Glutamatergic neuron (in vitro differentiated cells): ENCODE measurements around the gene HSP90B1. TPM values are rescaled to one million over a fixed set of nuclear protein-coding genes. Genes with fewer than 3 reads are reported as not detected.
A peak's percentile ranks its signal among the peaks of the same experiment; 100 is the strongest.

Experiments used
- DNase-seq: peaks from one replicate; pipeline ENCODE4 v3.0.0; 2022
- H3K27ac Mint-ChIP-seq: one replicate; pipeline ENCODE4 v1.8.0; 2020; ENCODE audit warnings: mild to moderate bottlenecking, mixed read lengths, inconsistent platforms; ENCODE audit not compliant: unreplicated experiment
- H3K27me3 Mint-ChIP-seq: one replicate; pipeline ENCODE4 v1.8.0; 2020; ENCODE audit warnings: mild to moderate bottlenecking, moderate library complexity, mixed read lengths, inconsistent platforms; ENCODE audit not compliant: unreplicated experiment
- H3K36me3 Mint-ChIP-seq: one replicate; pipeline ENCODE4 v1.8.0; 2020; ENCODE audit warnings: mild to moderate bottlenecking, mixed read lengths, inconsistent platforms; ENCODE audit not compliant: unreplicated experiment
- H3K4me1 Mint-ChIP-seq: one replicate; pipeline ENCODE4 v1.8.0; 2020; ENCODE audit warnings: mild to moderate bottlenecking, low read depth, mixed read lengths, inconsistent platforms; ENCODE audit not compliant: unreplicated experiment
- H3K4me3 Mint-ChIP-seq: one replicate; pipeline ENCODE4 v1.8.0; 2020; ENCODE audit warnings: mild to moderate bottlenecking, mixed read lengths, inconsistent platforms; ENCODE audit not compliant: unreplicated experiment
- H3K9me3 Mint-ChIP-seq: one replicate; pipeline ENCODE4 v1.8.0; 2020; ENCODE audit warnings: mild to moderate bottlenecking, moderate library complexity, mixed read lengths, inconsistent platforms; ENCODE audit not compliant: unreplicated experiment
- CTCF ChIP-seq: fragments of 200-600 bp; sonication (generic); IDR thresholded peaks from one replicate; pipeline ENCODE4 v1.5.0; 2021; ENCODE audit not compliant: partially characterized antibody, unreplicated experiment
- total RNA-seq: library from RNA; stranded (reverse); fragmentation: NEBNext Ultra II Directional; extraction: Animal tissue kit (Norgen Biotek cat#: 25700); gene quantifications from one replicate; pipeline ENCODE4 v1.2.1, GENCODE V29; 2021; ENCODE audit not compliant: unreplicated experiment

The HSP90B1 gene
- total RNA-seq, 1 donor from 2014 or later = 231 TPM

GRCh38 chr12:103956509-103957027 lies 26.4 kb downstream of the HSP90B1 start:
- H3K9me3 Mint-ChIP-seq = peaks cover 13% of the 10 kb centered on the region
- TF ChIP-seq CTCF = no peak
- peak overlapping the region; percentile 94 for H3K4me3 Mint-ChIP-seq
- H3K4me1 Mint-ChIP-seq = peaks cover 7% of the 10 kb centered on the region
- peaks cover 7% of the 10 kb centered on the region for H3K36me3 Mint-ChIP-seq
- DNase-seq = no peak
- H3K27ac Mint-ChIP-seq = peak overlapping the region; percentile 99
- peaks cover 9% of the 10 kb centered on the region for H3K27me3 Mint-ChIP-seq

GRCh38 chr12:103957865-103958388 lies 27.7 kb downstream of the HSP90B1 start:
- Mint-ChIP-seq H3K36me3 (peaks cover 7% of the 10 kb centered on the region), H3K9me3 (peaks cover 13% of the 10 kb centered on the region), H3K4me3 (peak overlapping the region; percentile 94), H3K27me3 (peaks cover 9% of the 10 kb centered on the region), H3K4me1 (peaks cover 7% of the 10 kb centered on the region), H3K27ac (peak overlapping the region; percentile 99)
- no peak for DNase-seq
- TF ChIP-seq CTCF = no peak

GRCh38 chr12:103958621-103959020 lies 28.4 kb downstream of the HSP90B1 start:
- peak overlapping the region; percentile 68 for H3K4me3 Mint-ChIP-seq
- peaks cover 8% of the 10 kb centered on the region for H3K4me1 Mint-ChIP-seq
- no peak for DNase-seq
- peaks cover 9% of the 10 kb centered on the region for H3K27me3 Mint-ChIP-seq
- peak overlapping the region; percentile 73 for H3K27ac Mint-ChIP-seq
- TF ChIP-seq CTCF = no peak
- peaks cover 7% of the 10 kb centered on the region for H3K36me3 Mint-ChIP-seq
- peaks cover 13% of the 10 kb centered on the region for H3K9me3 Mint-ChIP-seq

- no peak for TF ChIP-seq CTCF
- peaks cover 16% of the 10 kb centered on the region for H3K27me3 Mint-ChIP-seq
- H3K4me1 Mint-ChIP-seq = peaks cover 7% of the 10 kb centered on the region
- peak overlapping the region; percentile 38 for H3K27ac Mint-ChIP-seq
- H3K9me3 Mint-ChIP-seq = peaks cover 18% of the 10 kb centered on the region
- peaks cover 4% of the 10 kb centered on the region for H3K36me3 Mint-ChIP-seq
- H3K4me3 Mint-ChIP-seq = no peak overlapping the region
- no peak for DNase-seq
Observed at GRCh38 chr12:103960616-103961227, 30.5 kb downstream of the HSP90B1 start.

GRCh38 chr12:103962493-103962892 lies 32.3 kb downstream of the HSP90B1 start:
- no peak overlapping the region for H3K4me3 Mint-ChIP-seq
- H3K9me3 Mint-ChIP-seq = peaks cover 9% of the 10 kb centered on the region
- peaks cover 7% of the 10 kb centered on the region for H3K4me1 Mint-ChIP-seq
- no peaks in the 10 kb centered on the region for H3K36me3 Mint-ChIP-seq
- H3K27ac Mint-ChIP-seq = no peak overlapping the region
- no peak for TF ChIP-seq CTCF
- peaks cover 10% of the 10 kb centered on the region for H3K27me3 Mint-ChIP-seq
- no peak for DNase-seq
